SW480 (cell line): ENCODE data around the gene CLCN3.
"Not testable (repeated sequence)": the region's sequence is repeated elsewhere in the genome, so short reads cannot be mapped to it uniquely, and the experiment has no call there.

Experiments used
- DNase-seq: peaks from one replicate; pipeline ENCODE4 v3.0.0-alpha.2; 2016; ENCODE audit warnings: low spot score

The CLCN3 gene

DNA sequence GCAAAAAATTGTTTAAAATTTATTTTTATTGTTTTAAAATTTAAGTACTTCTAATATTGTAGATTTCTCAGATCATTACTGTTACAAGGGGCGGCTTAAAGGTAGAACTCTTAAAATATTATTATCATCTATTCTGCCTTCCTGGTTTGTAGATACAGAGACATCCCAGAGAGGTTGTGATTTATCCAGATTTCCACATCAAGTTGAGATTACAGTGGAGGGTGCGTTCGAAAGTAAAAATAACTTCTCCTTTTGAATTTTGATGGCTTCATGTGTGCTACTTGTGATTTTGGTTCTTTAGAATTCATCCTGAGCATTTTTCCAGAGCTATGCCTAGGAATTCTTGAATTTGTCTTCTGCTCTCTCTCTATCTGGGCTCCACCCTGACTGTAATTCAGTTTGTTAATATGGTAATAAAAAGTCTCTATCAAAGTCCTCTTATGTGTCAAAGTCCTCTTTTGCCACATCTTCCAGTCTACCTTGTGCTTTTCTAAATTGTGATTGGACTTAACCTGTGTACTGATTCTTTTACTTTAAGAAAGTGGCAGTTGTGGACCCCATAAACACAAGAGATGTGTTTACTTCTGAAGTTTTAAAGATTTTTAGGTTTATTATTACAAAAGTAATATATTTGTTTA, 37.2 kb downstream of the CLCN3 start:
- DNase-seq = no peak

DNA sequence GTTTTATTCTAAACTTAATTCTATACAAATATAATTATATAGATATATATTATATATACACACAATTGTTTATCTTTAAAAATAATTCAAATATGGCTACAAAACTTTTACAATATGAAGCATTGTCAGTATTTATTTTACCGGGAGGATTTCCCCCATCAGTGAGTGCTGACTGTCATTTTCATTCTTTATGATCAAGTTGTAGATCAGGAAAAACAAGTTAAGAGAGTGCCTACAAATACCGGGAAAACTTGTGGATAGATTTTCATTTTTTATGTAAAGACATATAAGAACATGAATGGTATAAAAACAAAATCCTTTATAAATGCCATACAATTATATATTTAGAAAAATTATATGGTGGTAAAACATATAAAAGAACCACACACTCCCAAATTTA, 37.8 kb downstream of the CLCN3 start:
- no peak for DNase-seq

DNA sequence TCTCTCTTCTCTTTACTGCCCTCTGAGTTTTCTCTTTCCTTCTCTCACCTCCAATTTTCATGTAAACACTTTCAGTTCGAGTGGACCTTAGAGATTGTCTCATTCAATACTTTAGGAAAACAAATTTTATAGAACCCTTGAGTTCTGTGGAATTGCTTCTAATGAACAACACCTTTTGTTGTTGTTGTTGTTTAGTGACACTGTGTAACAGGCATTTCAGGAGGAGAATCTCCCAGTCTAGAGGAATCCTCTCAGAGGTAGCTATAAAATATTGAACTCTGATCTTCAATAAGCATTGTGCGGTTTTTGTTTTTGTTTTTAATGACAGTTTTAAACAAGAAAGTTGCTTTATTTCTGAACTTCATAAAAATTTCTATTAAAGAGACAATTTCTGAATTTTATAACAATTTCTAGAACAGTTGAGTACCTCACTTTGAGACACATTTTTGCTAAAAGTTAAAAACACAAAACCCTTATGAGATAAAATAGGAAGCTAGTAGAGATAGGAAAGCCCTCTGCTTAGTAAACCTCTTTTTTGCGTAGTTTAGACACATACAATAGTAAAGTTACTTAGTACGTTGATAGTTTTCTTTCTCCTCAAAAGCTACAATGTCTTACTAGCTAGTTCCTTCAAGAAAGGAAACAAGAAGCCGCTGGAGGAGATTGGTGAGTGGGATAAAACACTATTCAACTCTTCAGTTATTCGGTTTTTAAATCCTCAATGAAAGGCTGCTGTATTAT, 38.8 kb downstream of the CLCN3 start:
- DNase-seq = peak; percentile 6

DNA sequence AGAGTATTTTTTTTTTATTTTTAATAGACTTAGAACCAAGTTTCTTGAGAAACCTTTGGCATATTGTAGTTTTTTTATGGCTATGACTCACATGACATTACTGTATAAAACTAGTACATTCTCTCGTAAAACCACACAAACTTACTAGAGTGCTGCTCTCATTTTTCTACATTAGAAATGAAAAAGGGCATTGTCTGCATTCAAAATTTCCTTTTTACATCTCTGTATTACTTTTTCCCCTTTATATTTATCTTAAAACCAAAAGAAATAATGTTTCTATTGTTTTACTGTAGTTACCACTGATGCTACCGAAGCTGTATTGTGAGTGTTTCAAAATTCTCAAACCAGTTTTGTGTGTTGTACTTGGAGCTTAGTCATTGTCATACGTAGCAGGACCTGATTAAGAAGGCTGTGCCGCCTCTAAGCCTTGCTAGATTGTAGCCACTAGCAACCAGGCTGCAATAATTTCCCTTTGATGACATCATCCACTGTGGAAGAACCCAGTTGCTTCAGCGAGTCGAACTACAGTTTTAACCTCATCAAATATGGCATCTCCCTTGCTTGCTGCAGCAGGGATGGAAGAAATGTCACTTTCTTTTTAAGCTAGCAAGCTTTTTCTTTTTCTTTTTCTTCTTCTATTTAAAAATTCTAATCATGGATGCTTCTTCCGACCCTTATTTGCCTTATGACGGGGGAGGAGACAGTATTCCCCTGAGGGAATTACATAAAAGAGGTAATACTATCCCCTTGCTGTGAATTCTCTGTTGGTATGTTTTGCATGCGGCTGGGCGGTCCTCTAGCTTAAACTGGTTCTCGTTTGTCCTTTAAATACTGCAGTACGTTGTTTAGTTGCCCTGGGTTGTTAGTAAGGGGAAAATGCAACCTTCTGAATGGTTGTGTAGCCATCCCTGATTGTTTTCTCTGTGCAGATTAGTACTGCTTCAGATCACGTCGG, 39.6 kb downstream of the CLCN3 start:
- DNase-seq = peak; percentile 96

DNA sequence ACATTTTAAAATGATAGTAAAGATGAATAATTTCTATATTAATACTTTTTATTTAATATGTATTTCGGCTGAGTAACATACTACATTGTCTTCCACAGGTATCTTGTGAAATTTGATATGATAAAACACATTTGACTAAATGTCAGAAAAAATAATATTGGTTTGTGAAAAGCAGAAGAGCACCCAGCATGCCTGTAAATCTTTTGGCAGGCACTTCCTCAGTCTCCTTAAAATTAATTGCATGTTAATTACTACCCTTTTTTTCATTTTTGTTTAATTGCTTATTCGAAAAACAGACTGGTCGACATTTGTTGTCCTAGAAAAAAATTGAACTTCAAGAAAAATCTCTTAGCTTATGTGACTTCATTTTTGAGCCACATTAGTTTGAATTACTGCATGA, 40.6 kb downstream of the CLCN3 start:
- DNase-seq = no peak

DNA sequence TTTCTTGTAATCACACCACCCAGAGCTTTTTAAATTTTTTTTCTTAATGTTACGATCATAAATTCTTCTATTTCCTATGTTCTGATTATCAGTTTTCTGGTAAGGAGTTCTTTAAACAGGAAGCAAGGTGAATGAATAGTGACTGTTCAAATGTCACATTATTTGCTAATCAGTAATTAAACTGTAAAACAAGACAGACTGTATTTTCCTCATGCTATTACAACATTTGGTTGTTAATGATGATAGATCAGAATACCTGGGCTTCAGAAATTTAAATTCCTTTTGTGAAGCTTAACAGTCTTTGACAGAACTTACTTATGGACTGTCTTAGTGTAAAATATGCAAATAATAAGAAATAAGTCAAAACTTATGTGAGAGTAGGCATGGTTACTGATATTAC, 41.4 kb downstream of the CLCN3 start:
- DNase-seq = no peak

DNA sequence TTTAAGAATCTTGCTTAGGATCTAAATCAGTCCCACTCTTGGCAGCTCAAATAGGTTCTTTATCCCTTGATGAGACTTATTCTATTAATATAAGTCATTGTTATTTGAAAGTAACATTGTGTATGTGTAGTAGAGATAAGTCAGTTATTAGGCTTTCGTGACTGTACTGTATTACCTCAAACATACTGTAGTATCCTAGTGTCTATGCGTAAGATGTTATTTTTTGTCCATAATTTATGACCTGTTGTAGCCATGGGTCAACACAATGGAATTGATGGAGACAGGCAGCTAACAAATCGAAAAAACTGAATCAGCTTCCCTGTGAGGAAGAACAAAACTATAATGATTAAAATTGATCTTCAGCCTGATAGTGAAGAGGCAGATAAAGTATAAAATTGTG, 41.8 kb downstream of the CLCN3 start:
- no peak for DNase-seq

DNA sequence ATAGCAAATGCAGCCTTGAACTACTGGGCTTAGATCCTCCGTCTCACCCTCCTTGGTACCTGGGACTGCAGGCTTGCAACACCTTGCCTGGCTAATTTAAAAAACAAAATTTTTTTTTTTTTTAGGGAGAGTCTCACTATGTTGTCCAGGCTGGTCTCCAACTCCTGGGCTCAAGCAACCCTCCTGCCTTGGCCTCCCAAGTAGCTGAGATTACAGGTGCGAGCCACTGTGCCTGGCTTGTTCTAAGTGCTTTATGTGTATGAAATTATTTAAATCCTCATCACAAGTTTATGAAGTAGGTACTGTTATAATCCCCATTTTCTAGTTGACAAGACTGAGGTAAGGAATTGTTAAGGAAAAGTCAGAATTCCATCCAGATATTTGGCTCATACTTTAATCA, 43.0 kb downstream of the CLCN3 start:
- no peak for DNase-seq

DNA sequence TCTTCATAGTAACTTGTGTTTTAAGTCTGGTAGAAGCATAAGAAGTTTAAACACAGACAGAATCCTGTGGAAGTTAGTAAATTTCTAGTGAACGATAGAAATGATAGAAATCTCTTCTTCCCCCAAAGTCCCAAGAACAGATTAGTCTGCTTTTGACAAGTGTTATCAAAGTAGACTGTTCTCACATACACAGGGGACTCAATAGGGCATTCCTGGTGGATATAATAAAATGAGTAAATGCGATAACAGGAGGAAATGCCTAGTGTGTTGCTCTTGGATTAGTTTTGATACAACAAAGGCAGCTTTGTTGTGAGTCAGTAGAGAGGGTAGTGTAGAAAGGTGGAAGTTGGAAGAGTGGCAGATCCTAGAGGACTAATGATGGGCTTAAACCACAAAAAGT, 43.5 kb downstream of the CLCN3 start:
- peak; percentile 24 for DNase-seq

DNA sequence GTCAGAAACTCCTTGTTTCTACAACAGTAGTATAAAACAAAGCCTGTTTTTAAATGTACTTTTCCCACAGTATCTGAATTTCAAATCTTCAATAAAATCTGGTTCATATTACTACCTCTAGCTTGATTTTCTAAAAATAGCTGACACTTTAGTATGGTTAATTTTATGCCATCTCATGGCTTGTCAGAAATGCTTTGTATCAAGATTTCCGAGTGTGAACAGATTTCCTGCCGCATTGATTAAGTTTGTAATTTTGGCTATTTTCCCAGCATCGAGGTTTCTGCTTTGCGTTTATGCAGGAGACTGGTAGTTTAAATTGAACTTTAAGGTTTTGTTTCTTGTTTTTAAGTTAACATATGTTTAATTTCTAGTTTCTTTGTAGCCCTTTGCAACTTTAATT, 44.2 kb downstream of the CLCN3 start:
- DNase-seq = no peak

DNA sequence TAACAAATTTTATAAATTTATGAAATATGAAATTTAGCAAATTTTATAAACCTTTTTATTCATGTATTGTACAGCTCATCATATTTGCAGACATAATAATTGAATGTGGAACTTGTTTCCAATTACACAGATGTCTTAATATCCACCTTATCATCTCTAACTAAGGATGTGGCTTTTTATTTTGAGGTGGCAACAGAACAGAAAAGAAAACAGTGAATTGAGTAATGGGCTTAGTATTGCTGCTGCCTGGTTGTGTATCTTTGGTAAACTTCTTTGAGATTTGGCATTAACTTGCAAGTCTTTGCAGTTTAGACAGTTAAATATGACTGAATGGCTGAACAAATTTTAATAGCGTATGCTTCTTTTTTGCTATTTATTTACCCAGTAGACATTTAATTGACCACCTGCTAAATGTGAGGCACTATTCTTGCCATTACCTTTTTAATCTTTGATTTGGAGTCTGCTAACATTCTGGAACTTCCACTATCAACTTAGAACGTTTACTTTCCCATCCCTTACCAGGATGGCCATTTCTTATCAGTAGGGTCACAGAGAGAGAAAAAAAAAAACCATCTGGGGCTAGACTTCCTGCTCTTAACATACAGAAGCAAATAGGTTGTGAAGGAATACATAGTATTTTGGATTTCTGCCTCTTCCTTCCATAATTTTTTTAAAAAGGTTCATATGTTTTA, 44.8 kb downstream of the CLCN3 start:
- DNase-seq = no peak

DNA sequence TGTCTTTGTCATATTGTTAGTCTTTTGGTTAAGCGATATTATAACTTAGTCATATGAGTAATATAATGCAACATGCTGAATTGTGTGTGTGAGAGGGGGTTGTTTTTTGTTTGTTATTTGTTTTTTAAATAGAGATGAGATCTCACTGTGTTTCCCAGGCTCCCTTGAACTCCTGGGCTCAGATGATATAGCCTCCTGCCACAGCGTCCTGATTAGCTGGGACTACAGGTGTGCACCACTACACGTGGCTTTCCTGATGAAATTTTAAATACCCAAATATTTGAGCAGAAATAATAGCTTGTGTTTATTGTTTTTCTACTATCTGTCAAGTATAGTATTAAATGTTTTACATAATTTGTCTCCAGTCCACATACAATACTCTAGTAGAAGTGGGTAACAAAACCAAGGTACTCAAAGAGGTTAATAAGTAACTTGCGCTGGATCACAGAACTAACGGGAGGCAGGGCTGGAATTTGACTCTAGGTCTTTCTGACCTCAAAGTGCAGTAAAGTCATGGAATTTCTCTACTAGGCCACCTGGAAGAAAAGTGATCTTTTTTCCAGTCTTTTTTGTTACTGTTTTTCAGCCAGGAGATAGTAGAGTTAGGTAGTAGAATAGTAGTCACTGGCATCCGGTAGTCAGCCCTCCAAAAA, 47.8 kb downstream of the CLCN3 start:
- DNase-seq = peak; percentile 36

DNA sequence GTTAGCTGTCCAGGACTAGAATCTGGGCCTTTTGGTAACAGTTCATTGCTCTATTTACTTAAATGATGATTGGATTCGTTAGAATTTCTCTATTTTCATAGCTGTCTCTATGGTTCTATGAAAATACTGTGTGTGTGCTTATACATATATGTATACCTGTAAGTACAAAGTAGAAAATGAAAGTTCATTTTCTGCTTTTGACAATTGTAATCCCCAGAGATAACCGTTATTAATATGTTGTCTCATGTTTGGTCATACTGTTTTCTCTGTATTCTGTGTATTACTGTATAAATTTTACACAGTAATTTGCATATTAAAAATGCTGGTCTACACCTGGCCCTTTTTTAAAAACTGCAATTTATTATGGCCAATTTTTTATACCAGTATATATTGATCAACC, 55.4 kb downstream of the CLCN3 start:
- DNase-seq = no peak

DNA sequence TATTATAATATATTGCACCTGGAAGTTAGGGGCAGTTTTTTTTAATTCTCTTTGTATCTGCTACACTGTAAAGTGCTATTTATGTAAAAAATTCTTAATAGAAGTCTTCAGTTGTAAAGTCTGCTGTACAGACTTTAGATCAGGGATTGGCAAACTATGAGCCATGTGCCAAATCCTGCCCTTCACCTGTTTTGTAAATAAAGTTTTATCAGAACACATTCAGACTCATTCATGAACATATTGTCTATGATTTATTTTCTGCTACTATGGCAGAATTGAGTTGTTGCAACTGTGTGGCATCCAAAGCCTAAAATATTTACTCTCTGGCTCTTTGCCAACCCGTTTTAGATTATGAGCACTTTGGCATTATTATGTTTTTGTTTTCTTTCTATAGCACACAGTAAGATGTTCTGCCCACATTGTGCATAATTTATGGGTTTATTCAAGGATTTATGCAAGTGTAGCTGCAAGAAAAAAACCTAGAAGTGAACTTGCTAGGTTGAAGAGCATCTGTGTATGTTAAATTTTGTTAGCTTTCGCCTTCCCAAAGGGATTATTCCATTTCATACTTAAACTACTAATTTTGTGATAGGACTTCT, 56.9 kb downstream of the CLCN3 start:
- no peak for DNase-seq

DNA sequence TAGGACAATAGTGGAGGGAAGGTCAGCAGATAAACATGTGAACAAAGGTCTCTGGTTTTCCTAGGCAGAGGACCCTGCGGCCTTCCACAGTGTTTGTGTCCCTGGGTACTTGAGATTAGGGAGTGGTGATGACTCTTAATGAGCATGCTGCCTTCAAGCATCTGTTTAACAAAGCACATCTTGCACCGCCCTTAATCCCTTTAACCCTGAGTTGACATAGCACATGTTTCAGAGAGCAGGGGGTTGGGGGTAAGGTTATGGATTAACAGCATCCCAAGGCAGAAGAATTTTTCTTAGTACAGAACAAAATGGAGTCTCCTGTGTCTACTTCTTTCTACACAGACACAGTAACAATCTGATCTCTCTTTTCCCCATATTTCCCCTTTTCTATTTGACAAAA, 58.1 kb downstream of the CLCN3 start:
- not testable (repeated sequence) for DNase-seq

DNA sequence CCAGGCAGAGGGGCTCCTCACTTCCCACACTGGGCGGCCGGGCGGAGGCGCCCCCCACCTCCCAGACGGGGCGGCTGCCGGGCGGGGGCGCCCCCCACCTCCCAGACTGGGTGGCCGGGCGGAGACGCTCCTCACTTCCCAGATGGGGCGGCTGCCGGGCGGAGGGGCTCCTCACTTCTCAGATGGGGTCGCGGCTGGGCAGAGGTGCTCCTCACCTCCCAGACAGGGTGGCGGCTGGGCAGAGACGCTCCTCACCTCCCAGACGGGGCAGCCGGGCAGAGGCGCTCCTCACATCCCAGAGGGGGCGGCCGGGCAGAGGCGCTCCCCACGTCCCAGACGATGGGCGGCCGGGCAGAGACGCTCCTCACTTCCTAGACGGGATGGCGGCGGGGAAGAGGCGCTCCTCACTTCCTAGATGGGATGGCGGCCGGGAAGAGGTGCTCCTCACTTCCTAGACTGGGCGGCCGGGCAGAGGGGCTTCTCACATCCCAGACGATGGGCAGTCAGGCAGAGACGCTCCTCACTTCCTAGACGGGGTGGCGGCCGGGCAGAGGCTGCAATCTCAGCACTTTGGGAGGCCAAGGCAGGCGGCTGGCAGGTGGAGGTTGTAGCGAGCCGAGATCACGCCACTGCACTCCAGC, 58.7 kb downstream of the CLCN3 start:
- DNase-seq = not testable (repeated sequence)

DNA sequence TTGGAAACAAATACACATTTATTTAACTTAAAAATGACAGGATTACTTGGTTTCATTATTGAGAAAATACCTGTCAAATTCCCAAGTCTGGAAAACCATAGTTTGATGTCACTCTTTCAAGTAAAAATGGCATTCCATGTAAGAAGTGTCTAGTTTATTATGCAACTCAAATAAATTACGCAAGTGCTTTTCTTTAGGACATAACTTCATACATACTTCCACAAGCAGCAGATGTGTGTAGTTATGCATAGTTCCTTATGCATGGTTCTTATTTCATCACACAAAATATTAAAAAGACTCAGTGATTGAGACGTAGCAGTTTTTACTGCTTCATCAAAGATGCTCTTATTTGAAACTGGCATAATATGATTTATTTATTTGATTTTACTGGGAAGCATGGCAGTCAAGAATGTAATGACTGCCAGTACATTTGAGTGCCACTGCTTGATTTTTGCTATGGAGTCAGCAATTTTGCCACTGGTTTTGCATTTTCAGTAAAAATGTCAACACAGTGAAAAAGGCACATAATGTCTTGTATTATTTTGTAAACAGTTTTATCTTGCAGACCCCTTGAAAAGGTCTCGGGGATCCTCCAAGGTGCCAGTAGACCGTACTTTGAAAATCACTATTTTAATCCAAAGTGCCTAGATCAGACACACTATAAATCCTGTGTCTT, 62.1 kb downstream of the CLCN3 start:
- no peak for DNase-seq

DNA sequence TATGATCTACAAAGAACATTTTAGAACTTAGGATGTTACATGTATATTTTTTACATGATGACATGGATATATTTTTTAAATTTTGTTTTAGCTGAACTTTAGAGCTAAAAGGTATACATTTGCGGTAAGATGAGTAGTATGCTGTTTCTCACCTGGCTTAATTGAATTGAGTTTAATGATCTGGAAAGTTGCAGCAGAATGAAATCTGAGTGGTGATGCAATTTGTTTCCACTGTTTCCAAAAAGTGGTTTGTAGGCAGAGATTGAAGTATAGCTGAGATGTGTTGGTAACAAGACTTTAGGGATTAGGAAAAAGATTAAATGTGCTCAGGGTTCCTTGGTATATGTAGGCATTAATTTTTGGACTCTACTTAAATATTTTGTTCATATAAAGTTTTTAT, 69.3 kb downstream of the CLCN3 start:
- no peak for DNase-seq

DNA sequence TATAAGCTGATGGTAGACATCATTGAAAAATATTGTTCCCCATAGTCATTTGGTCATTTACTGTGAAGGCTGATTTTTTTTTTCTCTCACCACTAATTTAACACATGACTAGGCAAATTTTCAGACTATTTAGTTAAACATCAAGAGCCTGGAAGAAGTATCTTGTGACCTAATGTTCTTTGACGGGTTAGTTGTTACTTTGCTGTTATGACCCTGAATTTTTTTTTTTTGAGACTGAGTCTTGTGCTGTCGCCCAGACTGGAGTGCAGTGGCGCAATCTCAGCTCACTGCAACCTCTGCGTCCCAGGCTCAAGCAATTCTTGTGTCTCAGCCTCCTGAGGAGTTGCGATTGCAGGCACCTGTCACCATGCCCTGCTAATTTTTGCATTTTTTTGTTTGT, 70.4 kb downstream of the CLCN3 start:
- no peak for DNase-seq

DNA sequence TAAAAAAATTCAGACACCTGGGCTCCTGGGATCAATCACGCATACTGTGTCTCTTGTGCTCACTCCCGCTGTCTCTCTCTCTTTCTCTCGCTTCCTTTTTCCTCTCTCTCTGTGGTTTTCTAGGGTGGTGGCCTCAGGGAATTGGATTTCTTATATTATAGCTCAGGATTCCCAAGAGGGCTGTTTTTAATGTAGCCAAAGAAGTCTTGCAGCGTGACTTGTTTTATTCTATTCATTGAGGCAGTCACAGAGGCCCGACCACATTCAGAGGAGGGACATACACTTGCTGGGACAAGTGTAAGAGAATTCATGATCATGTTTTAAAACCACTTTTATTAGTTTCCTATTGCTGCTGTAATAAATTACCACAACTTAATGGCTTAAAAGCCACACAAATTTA, 78.0 kb downstream of the CLCN3 start:
- DNase-seq = no peak
